Measurements from ENCODE around the gene NRDC. TPM values are rescaled to one million over a fixed set of nuclear protein-coding genes. Genes with fewer than 3 reads are reported as not detected.

The NRDC gene
- total RNA-seq, 1 experiment from 2014 or later = 147 TPM

DNA sequence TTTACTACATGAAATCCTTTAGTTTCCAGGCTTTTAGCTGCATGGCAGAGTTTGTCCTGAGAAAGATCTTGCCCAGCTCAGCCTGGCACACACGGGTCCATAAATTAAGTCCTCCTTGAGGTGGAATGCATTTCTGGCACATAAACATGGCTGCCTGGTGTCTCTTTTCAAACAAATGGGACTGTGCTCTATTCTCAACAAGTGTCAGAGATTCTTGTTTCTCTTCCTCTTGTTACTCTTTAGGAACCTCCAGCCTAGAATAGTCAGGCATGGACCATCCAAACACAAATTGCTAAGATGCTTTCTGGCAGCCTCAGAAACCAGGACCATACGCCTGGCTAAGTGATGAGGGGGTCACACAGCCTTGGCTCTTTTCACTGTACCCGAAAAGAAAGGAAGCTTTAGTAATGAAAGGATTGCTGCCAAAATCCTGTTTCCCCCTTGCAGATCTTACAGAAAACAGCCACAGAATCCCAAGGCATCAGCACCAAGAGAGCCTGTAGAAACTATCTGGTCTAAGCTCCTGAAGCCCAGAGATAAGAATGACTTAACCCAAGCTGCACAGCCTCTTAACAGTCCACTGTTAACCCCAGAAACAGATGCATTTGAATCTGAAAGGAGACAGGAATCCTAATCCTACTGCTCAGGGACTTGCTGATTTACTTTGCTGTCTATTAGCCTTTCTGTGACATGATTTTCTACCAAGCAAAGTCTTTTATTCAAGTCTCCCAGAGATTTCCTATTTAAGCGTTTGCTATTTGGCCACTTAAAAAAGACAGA lies 31.9 kb upstream of the NRDC start:
- Histone ChIP-seq H4K91ac (ENCODE audit: insufficient read length, low read depth, low read length) (no peak overlapping the region), H3K4ac (ENCODE audit: low read depth, low read length) (no peak overlapping the region), H3K56ac (ENCODE audit: insufficient read length, low read depth, low read length) (no peak overlapping the region), H2AK5ac (ENCODE audit: insufficient read length, low read length) (no peak overlapping the region), H2BK5ac (ENCODE audit: insufficient read length, low read length) (no peak overlapping the region), H3K18ac (ENCODE audit: insufficient read length, low read depth, low read length) (no peak overlapping the region), H3K79me2 (ENCODE audit: insufficient read depth, low read length) (no peaks in the 10 kb centered on the region), H2BK15ac (ENCODE audit: low read depth, low read length) (no peak overlapping the region), H3K4me1 (ENCODE audit: insufficient read depth, low read length) (peaks cover 6% of the 10 kb centered on the region; the same call in 1 of the 2 replicates), H3K23ac (ENCODE audit: insufficient read length, low read depth, low read length) (no peak overlapping the region), H3K23me2 (ENCODE audit: insufficient read length, low read depth, low read length, poor library complexity, severe bottlenecking) (no peaks in the 10 kb centered on the region), H2AFZ (ENCODE audit: low read length) (no peak overlapping the region), H3K27me3 (ENCODE audit: insufficient read depth, low read length) (no peaks in the 10 kb centered on the region), H3K27ac (ENCODE audit: insufficient read length, low read depth, low read length) (no peak overlapping the region), H3K79me1 (ENCODE audit: insufficient read depth, low read depth, low read length, poor library complexity, severe bottlenecking) (no peaks in the 10 kb centered on the region), H4K20me1 (ENCODE audit: control insufficient read depth, insufficient read depth, insufficient read length) (no peaks in the 10 kb centered on the region), H2BK12ac (ENCODE audit: insufficient read length, low read depth, low read length) (no peak overlapping the region), H3K4me2 (ENCODE audit: insufficient read depth, insufficient read length, low read length) (no peak overlapping the region), H3T11ph (ENCODE audit: low read length) (no peak overlapping the region), H4K5ac (ENCODE audit: insufficient read length, low read depth, low read length) (no peak overlapping the region), H3K14ac (ENCODE audit: insufficient read depth, low read length) (no peak overlapping the region), H3K9ac (ENCODE audit: extremely low read depth, insufficient read length, low read length) (no peak overlapping the region), H3K9me3 (ENCODE audit: control insufficient read depth, low read depth, low read length) (no peaks in the 10 kb centered on the region), H2BK120ac (ENCODE audit: low read depth, low read length, poor library complexity, severe bottlenecking) (no peak overlapping the region), H4K8ac (replicated peaks; ENCODE audit: insufficient read length, low read depth, low read length) (no peak overlapping the region), H2BK20ac (ENCODE audit: low read depth, low read length, poor library complexity, severe bottlenecking) (no peak overlapping the region)
- H3K4me3 Mint-ChIP-seq = no peak overlapping the region
- DNase-seq = no peak
- H3K9me3 Mint-ChIP-seq = peaks cover 10 to 11% of the 10 kb centered on the region in 2 experiments
- TF ChIP-seq, protein P1, sequence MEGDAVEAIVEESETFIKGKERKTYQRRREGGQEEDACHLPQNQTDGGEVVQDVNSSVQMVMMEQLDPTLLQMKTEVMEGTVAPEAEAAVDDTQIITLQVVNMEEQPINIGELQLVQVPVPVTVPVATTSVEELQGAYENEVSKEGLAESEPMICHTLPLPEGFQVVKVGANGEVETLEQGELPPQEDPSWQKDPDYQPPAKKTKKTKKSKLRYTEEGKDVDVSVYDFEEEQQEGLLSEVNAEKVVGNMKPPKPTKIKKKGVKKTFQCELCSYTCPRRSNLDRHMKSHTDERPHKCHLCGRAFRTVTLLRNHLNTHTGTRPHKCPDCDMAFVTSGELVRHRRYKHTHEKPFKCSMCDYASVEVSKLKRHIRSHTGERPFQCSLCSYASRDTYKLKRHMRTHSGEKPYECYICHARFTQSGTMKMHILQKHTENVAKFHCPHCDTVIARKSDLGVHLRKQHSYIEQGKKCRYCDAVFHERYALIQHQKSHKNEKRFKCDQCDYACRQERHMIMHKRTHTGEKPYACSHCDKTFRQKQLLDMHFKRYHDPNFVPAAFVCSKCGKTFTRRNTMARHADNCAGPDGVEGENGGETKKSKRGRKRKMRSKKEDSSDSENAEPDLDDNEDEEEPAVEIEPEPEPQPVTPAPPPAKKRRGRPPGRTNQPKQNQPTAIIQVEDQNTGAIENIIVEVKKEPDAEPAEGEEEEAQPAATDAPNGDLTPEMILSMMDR (conservative IDR thresholded peaks at IDR 0.05) = no peak
- peaks cover 7 to 32% (median 25%) of the 10 kb centered on the region in 3 experiments; a peak in 6 of 7 replicates for H3K36me3 Mint-ChIP-seq (ENCODE audit: insufficient read depth in 1 of 3, low read depth in 3 of 3)
- peaks cover 29 to 36% of the 10 kb centered on the region in 2 experiments for H3K4me1 Mint-ChIP-seq
- peak overlapping the region in 1 of 3 experiments; percentile 88; a peak in 3 of 7 replicates for H3K27ac Mint-ChIP-seq
- H3K27me3 Mint-ChIP-seq (ENCODE audit: low read depth) = no peaks in the 10 kb centered on the region
- WGBS (ENCODE audit: extremely low coverage, insufficient read length, low lambda C conversion rate) = no CpG with 5 or more reads among the region's 4 CpGs

All from H9 (cell line).